ENCODE results near the gene UNC5C. TPM values are rescaled to one million over a fixed set of nuclear protein-coding genes. Genes with fewer than 3 reads are reported as not detected.
A peak's percentile ranks its signal among the peaks of the same experiment; 100 is the strongest.

Gene UNC5C
- total RNA-seq, 1 donor from 2014 or later = 0.39 TPM

DNA sequence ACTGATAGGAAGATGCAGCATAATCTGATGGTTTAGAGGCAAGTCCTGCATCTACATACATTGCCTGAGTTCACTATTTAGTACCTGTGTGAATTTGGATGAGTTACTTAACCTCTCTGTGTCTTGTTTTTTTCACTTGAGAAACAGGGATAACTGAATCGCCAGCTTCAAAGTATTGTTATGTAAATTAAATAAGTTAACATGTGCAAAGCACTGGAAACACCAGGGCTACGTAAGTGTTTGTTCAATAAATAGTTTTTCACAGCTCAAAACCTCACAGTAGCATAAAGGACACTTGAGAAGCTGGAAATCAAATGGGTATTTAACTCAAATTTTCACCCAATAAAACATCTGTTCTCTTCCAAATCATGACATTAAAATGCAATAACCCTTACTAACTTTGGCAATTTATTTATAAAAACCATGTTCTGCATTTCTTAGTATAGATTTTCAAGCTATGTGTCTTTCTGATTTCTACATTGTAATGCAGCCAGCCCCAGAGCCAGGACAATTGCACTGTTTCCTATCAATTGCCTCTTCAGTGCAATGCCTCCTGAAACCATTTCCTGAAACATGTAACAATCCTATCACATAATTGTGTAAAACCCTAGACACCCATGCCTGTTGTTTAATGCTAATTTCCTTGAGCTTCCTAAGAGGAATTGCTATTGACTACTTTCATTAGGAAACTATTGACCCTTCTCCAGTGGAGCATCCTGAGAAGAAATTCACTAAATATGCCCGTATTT is 177.1 kb downstream of the UNC5C start:
- H3K4me1 Mint-ChIP-seq = peaks cover 20% of the 10 kb centered on the region
- Histone ChIP-seq H2AFZ (replicated peaks) (no peak overlapping the region), H4K20me1 (ENCODE audit: low read depth) (no peaks in the 10 kb centered on the region), H3K27me3 (no peaks in the 10 kb centered on the region), H3K4me2 (no peak overlapping the region), H3K4me3 (no peak overlapping the region), H3K4me1 (peaks cover 6% of the 10 kb centered on the region), H3K9me3 (ENCODE audit: low read depth) (no peaks in the 10 kb centered on the region), H3K9ac (no peak overlapping the region), H3F3A (ENCODE audit: low read depth) (no peaks in the 10 kb centered on the region), H3K27ac (no peak overlapping the region), H3K79me2 (ENCODE audit: low read depth) (no peaks in the 10 kb centered on the region), H3K36me3 (no peaks in the 10 kb centered on the region)
- no peak for TF ChIP-seq EZH2 (IDR thresholded peaks at IDR 0.05)
- no peak for TF ChIP-seq CTCF (IDR thresholded peaks at IDR 0.05)
- TF ChIP-seq EZH2phosphoT487 (IDR thresholded peaks at IDR 0.05) = no peak
- peak; percentile 8 for DNase-seq (ENCODE audit: low spot score)
- H3K27ac Mint-ChIP-seq = peak overlapping the region; percentile 60
- H3K36me3 Mint-ChIP-seq = peaks cover 5% of the 10 kb centered on the region
- H3K27me3 Mint-ChIP-seq (ENCODE audit: insufficient read depth, low read depth) = no peaks in the 10 kb centered on the region
- H3K4me3 Mint-ChIP-seq = no peak overlapping the region
- no peaks in the 10 kb centered on the region for H3K9me3 Mint-ChIP-seq

DNA sequence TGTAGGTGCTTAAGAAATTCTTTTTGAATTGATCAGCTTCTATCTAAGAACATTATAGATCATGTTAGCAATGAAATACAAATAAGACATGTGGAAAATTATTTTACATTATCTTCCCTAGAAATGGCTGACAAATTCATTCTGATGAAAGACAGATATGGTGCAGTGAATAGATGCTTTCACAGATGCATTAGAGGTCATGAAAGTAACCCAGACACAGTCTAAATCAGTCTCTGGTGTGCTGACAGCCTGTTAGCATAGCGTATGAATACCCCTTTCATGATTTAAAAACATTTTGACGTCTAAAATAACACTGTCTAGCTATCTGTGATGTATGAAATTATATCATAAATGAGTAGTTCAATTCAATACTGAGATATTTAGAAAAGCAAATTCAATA is 180.9 kb downstream of the UNC5C start:
- no peak overlapping the region for H2AFZ ChIP-seq (replicated peaks)
- no peaks in the 10 kb centered on the region for H4K20me1 ChIP-seq (ENCODE audit: low read depth)
- peaks cover 27% of the 10 kb centered on the region for H3K4me1 Mint-ChIP-seq
- H3K79me2 ChIP-seq (ENCODE audit: low read depth) = no peaks in the 10 kb centered on the region
- no peaks in the 10 kb centered on the region for H3K27me3 ChIP-seq
- H3K27me3 Mint-ChIP-seq (ENCODE audit: insufficient read depth, low read depth) = no peaks in the 10 kb centered on the region
- H3K27ac ChIP-seq = no peak overlapping the region
- no peak overlapping the region for H3K9ac ChIP-seq
- H3K4me3 ChIP-seq = no peak overlapping the region
- no peaks in the 10 kb centered on the region for H3K9me3 Mint-ChIP-seq
- no peak overlapping the region for H3K4me2 ChIP-seq
- DNase-seq (ENCODE audit: low spot score) = no peak
- H3K36me3 Mint-ChIP-seq = peaks cover 4% of the 10 kb centered on the region
- H3K4me3 Mint-ChIP-seq = no peak overlapping the region
- TF ChIP-seq EZH2phosphoT487 (IDR thresholded peaks at IDR 0.05) (no peak), EZH2 (IDR thresholded peaks at IDR 0.05) (no peak), CTCF (IDR thresholded peaks at IDR 0.05) (no peak)
- H3K4me1 ChIP-seq = peaks cover 13% of the 10 kb centered on the region
- H3K36me3 ChIP-seq = no peaks in the 10 kb centered on the region
- H3F3A ChIP-seq (ENCODE audit: low read depth) = no peaks in the 10 kb centered on the region
- H3K27ac Mint-ChIP-seq = no peak overlapping the region
- no peaks in the 10 kb centered on the region for H3K9me3 ChIP-seq (ENCODE audit: low read depth)

GRCh38 chr4:95363966-95364365 is 184.8 kb downstream of the UNC5C start:
- Histone ChIP-seq H4K20me1 (ENCODE audit: low read depth) (no peaks in the 10 kb centered on the region), H3K4me1 (peaks cover 7% of the 10 kb centered on the region), H3K9me3 (ENCODE audit: low read depth) (no peaks in the 10 kb centered on the region), H2AFZ (replicated peaks) (peak overlapping the region; percentile 14), H3K4me3 (no peak overlapping the region), H3K9ac (no peak overlapping the region), H3K4me2 (no peak overlapping the region), H3K79me2 (ENCODE audit: low read depth) (no peaks in the 10 kb centered on the region), H3K27me3 (no peaks in the 10 kb centered on the region), H3K27ac (no peak overlapping the region), H3K36me3 (no peaks in the 10 kb centered on the region), H3F3A (ENCODE audit: low read depth) (no peaks in the 10 kb centered on the region)
- Mint-ChIP-seq H3K9me3 (no peaks in the 10 kb centered on the region), H3K36me3 (peaks cover 9% of the 10 kb centered on the region), H3K4me1 (peaks cover 38% of the 10 kb centered on the region), H3K4me3 (no peak overlapping the region), H3K27me3 (ENCODE audit: insufficient read depth, low read depth) (no peaks in the 10 kb centered on the region), H3K27ac (peak overlapping the region; percentile 22)
- no peak for DNase-seq (ENCODE audit: low spot score)
- TF ChIP-seq EZH2 (IDR thresholded peaks at IDR 0.05) (no peak), EZH2phosphoT487 (IDR thresholded peaks at IDR 0.05) (no peak), CTCF (IDR thresholded peaks at IDR 0.05) (no peak)

Data from neural progenitor cell (in vitro differentiated cells).